PFSK-1 (cell line): Measurements from ENCODE around the gene CALHM1.

Source experiments
- FOXP2 ChIP-seq: optimal IDR thresholded peaks from 2 replicates; pipeline ENCODE3; 2011; ENCODE audit warnings: borderline replicate concordance, control low read depth, inconsistent platforms; ENCODE audit not compliant: insufficient read depth; ENCODE audit errors: extremely low read length, extremely low read depth
- POLR2AphosphoS5 ChIP-seq: IDR thresholded peaks from 2 replicates; pipeline ENCODE4 v1.6.1; 2012; ENCODE audit warnings: low read depth, mild to moderate bottlenecking, control low read depth, low read length, moderate library complexity
- REST ChIP-seq, 2 experiments: IDR thresholded peaks; 2 replicates each; pipeline versions ENCODE4 v1.6.1 to v1.8.0; 2011 to 2012; ENCODE audit warnings: low read depth in 2 of 2, low read length in 2 of 2, control low read depth in 1 of 2, inconsistent platforms in 1 of 2, mild to moderate bottlenecking in 1 of 2, moderate library complexity in 1 of 2; ENCODE audit not compliant: insufficient read depth in 1 of 2
- SIN3A ChIP-seq: IDR thresholded peaks from 2 replicates; pipeline ENCODE4 v1.6.1; 2012; ENCODE audit warnings: mild to moderate bottlenecking, low read length, moderate library complexity, borderline replicate concordance; ENCODE audit not compliant: insufficient read depth
- TAF1 ChIP-seq: IDR thresholded peaks from 2 replicates; pipeline ENCODE4 v1.6.1; 2012; ENCODE audit warnings: low read length, control low read depth, borderline replicate concordance; ENCODE audit not compliant: insufficient read depth

Gene CALHM1

GRCh38 chr10:103475437-103475836, 16.7 kb upstream of the CALHM1 start:
- TF ChIP-seq SIN3A (no peak), POLR2AphosphoS5 (no peak), TAF1 (no peak), FOXP2 (no peak), REST (IDR thresholded peaks at IDR 0.05; ENCODE audit: insufficient read depth in 1 of 2, low read depth in 2 of 2, low read length in 2 of 2) (no peak)

GRCh38 chr10:103474077-103474476, 15.4 kb upstream of the CALHM1 start:
- no peak for TF ChIP-seq REST (IDR thresholded peaks at IDR 0.05; ENCODE audit: insufficient read depth in 1 of 2, low read depth in 2 of 2, low read length in 2 of 2)
- TF ChIP-seq FOXP2, result no peak
- no peak for TF ChIP-seq SIN3A
- TF ChIP-seq TAF1, result no peak
- TF ChIP-seq POLR2AphosphoS5, result no peak

GRCh38 chr10:103473261-103473671, 14.6 kb upstream of the CALHM1 start:
- no peak for TF ChIP-seq REST (IDR thresholded peaks at IDR 0.05; ENCODE audit: insufficient read depth in 1 of 2, low read depth in 2 of 2, low read length in 2 of 2)
- TF ChIP-seq FOXP2, result no peak

GRCh38 chr10:103472005-103472404, 13.3 kb upstream of the CALHM1 start:
- TF ChIP-seq TAF1, result no peak
- TF ChIP-seq POLR2AphosphoS5, result no peak
- no peak for TF ChIP-seq SIN3A
- TF ChIP-seq REST (IDR thresholded peaks at IDR 0.05; ENCODE audit: insufficient read depth in 1 of 2, low read depth in 2 of 2, low read length in 2 of 2), result no peak
- TF ChIP-seq FOXP2, result no peak

GRCh38 chr10:103470761-103471653, 12.3 kb upstream of the CALHM1 start:
- no peak for TF ChIP-seq POLR2AphosphoS5
- no peak for TF ChIP-seq SIN3A
- TF ChIP-seq TAF1, result no peak
- no peak for TF ChIP-seq FOXP2
- TF ChIP-seq REST (IDR thresholded peaks at IDR 0.05; ENCODE audit: insufficient read depth in 1 of 2, low read depth in 2 of 2, low read length in 2 of 2), result no peak
